ENCODE data around the gene PHF20. TPM values are rescaled to one million over a fixed set of nuclear protein-coding genes. Genes with fewer than 3 reads are reported as not detected.

Gene PHF20
- total and polyA plus RNA-seq, 2 experiments from 2014 or later = 23.3 to 35.4 TPM

GRCh38 chr20:35821807-35822242 lies 50.0 kb downstream of the PHF20 start:
- Histone ChIP-seq H3K79me2 (ENCODE audit: insufficient read depth) (peaks cover 42% of the 10 kb centered on the region), H3K4me1 (ENCODE audit: insufficient read depth) (peaks cover 34% of the 10 kb centered on the region), H3K36me3 (ENCODE audit: low read depth) (peaks cover 2% of the 10 kb centered on the region; the same call in 1 of the 2 replicates), H3K4me2 (ENCODE audit: unreplicated experiment) (peak overlapping the region; percentile 41), H3K27me3 (replicated peaks; ENCODE audit: insufficient read depth) (no peaks in the 10 kb centered on the region), H2AFZ (no peak overlapping the region), H3K9me2 (ENCODE audit: insufficient read depth) (no peaks in the 10 kb centered on the region), H4K20me1 (ENCODE audit: insufficient read depth) (no peaks in the 10 kb centered on the region), H3K9ac (0 out of 2 replicates have a peak overlapping the region, but pooled peaks have one; percentile 13), H3K4me3 (peak overlapping the region; percentile 31; the same call in 1 of the 2 replicates), H3F3A (ENCODE audit: insufficient read depth) (peaks cover 41% of the 10 kb centered on the region), H3K9me3 (ENCODE audit: low read depth) (no peaks in the 10 kb centered on the region), H3K27ac (peak overlapping the region; percentile 81)
- peak; percentile 80 for DNase-seq
- no peak for TF ChIP-seq EZH2phosphoT487 (IDR thresholded peaks at IDR 0.05; ENCODE audit: insufficient read depth, low read depth)
- TF ChIP-seq EZH2 (IDR thresholded peaks at IDR 0.05; ENCODE audit: insufficient read depth, poor library complexity, severe bottlenecking) = no peak
- in situ Hi-C loops (cut with MboI) = no loop called here
- 58 to 60% methylated on average over 8 of the region's 8 CpGs for WGBS, 2 experiments (ENCODE audit: low coverage in 1 of 2, low lambda C conversion rate in 2 of 2, missing lambda C conversion rate in 2 of 2)

DNA sequence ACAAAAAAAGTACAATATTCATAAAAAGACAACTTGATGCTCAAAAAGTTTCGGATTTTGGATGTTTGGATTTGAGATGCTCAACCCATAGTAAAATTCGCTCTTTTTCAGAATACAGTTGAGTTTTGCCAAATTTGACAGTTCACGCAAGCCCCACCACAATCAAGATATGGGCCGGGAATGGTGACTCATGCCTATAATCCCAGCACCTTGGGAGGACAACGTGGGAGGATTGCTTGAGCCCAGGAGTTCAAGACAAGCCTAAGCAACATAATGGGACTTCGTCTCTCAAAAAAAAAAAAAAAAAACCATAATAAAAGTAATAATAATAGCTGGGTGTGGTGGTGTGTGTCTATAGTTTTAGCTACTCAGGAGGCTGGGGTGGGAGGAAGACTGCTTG lies 51.3 kb downstream of the PHF20 start:
- in situ Hi-C loops (cut with MboI) = no loop called here
- Histone ChIP-seq H3F3A (ENCODE audit: insufficient read depth) (peaks cover 41% of the 10 kb centered on the region), H2AFZ (no peak overlapping the region), H3K4me3 (no peak overlapping the region), H3K9me3 (ENCODE audit: low read depth) (no peaks in the 10 kb centered on the region), H3K27ac (no peak overlapping the region), H3K9ac (no peak overlapping the region), H3K9me2 (ENCODE audit: insufficient read depth) (no peaks in the 10 kb centered on the region), H3K79me2 (ENCODE audit: insufficient read depth) (peaks cover 41% of the 10 kb centered on the region), H3K36me3 (ENCODE audit: low read depth) (peaks cover 2% of the 10 kb centered on the region; the same call in 1 of the 2 replicates), H3K27me3 (replicated peaks; ENCODE audit: insufficient read depth) (no peaks in the 10 kb centered on the region), H3K4me1 (ENCODE audit: insufficient read depth) (peaks cover 34% of the 10 kb centered on the region), H3K4me2 (ENCODE audit: unreplicated experiment) (no peak overlapping the region), H4K20me1 (ENCODE audit: insufficient read depth) (no peaks in the 10 kb centered on the region)
- 92 to 98% methylated on average over 6 of the region's 6 CpGs for WGBS, 2 experiments (ENCODE audit: low coverage in 1 of 2, low lambda C conversion rate in 2 of 2, missing lambda C conversion rate in 2 of 2)
- DNase-seq = no peak
- TF ChIP-seq EZH2 (IDR thresholded peaks at IDR 0.05; ENCODE audit: insufficient read depth, poor library complexity, severe bottlenecking) = no peak
- TF ChIP-seq EZH2phosphoT487 (IDR thresholded peaks at IDR 0.05; ENCODE audit: insufficient read depth, low read depth) = no peak

DNA sequence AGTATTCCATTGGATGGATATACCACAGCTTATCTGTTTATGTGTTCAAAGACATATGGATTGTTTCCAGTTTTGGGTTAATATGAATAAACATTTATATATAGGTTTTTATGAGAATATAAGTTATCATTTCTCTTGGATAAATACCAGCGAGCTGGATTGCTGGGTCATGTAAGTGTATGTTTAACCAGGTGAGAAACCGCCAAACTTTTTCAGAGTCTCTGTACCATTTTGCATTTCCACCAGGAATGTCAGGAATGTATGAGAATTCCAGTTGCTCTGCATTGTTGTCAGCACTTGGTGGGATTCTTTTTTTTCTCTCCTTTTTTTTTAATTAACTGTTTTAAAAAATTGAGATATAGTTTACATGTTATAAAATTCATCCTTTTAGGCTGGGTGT lies 52.1 kb downstream of the PHF20 start:
- 97 to 98% methylated on average over 2 of the region's 2 CpGs for WGBS, 2 experiments (ENCODE audit: low coverage in 1 of 2, low lambda C conversion rate in 2 of 2, missing lambda C conversion rate in 2 of 2)
- Histone ChIP-seq H3K9ac (no peak overlapping the region), H3K27ac (no peak overlapping the region), H3K4me2 (ENCODE audit: unreplicated experiment) (no peak overlapping the region), H3K9me3 (ENCODE audit: low read depth) (no peaks in the 10 kb centered on the region), H3K4me3 (no peak overlapping the region), H2AFZ (no peak overlapping the region), H3K9me2 (ENCODE audit: insufficient read depth) (no peaks in the 10 kb centered on the region), H3K4me1 (ENCODE audit: insufficient read depth) (peaks cover 31% of the 10 kb centered on the region), H3K36me3 (ENCODE audit: low read depth) (peaks cover 2% of the 10 kb centered on the region; the same call in 1 of the 2 replicates), H4K20me1 (ENCODE audit: insufficient read depth) (no peaks in the 10 kb centered on the region), H3F3A (ENCODE audit: insufficient read depth) (peaks cover 35% of the 10 kb centered on the region), H3K27me3 (replicated peaks; ENCODE audit: insufficient read depth) (no peaks in the 10 kb centered on the region), H3K79me2 (ENCODE audit: insufficient read depth) (peaks cover 49% of the 10 kb centered on the region)
- in situ Hi-C loops (cut with MboI) = no loop called here
- DNase-seq = no peak
- TF ChIP-seq EZH2phosphoT487 (IDR thresholded peaks at IDR 0.05; ENCODE audit: insufficient read depth, low read depth) (no peak), EZH2 (IDR thresholded peaks at IDR 0.05; ENCODE audit: insufficient read depth, poor library complexity, severe bottlenecking) (no peak)

- TF ChIP-seq EZH2 (IDR thresholded peaks at IDR 0.05; ENCODE audit: insufficient read depth, poor library complexity, severe bottlenecking) (no peak), EZH2phosphoT487 (IDR thresholded peaks at IDR 0.05; ENCODE audit: insufficient read depth, low read depth) (no peak)
- Histone ChIP-seq H3K79me2 (ENCODE audit: insufficient read depth) (peaks cover 69% of the 10 kb centered on the region), H2AFZ (no peak overlapping the region), H3K4me3 (no peak overlapping the region), H3F3A (ENCODE audit: insufficient read depth) (peaks cover 10% of the 10 kb centered on the region), H3K4me2 (ENCODE audit: unreplicated experiment) (no peak overlapping the region), H3K27me3 (replicated peaks; ENCODE audit: insufficient read depth) (no peaks in the 10 kb centered on the region), H3K27ac (no peak overlapping the region), H3K9me2 (ENCODE audit: insufficient read depth) (no peaks in the 10 kb centered on the region), H3K4me1 (ENCODE audit: insufficient read depth) (peaks cover 7% of the 10 kb centered on the region), H3K36me3 (ENCODE audit: low read depth) (peaks cover 5% of the 10 kb centered on the region; the same call in 1 of the 2 replicates), H3K9me3 (ENCODE audit: low read depth) (no peaks in the 10 kb centered on the region), H4K20me1 (ENCODE audit: insufficient read depth) (no peaks in the 10 kb centered on the region), H3K9ac (no peak overlapping the region)
- no peak for DNase-seq
- WGBS, 2 experiments (ENCODE audit: low coverage in 1 of 2, low lambda C conversion rate in 2 of 2, missing lambda C conversion rate in 2 of 2) = 95 to 100% methylated on average over 1 of the region's 1 CpG
- in situ Hi-C loops (cut with MboI) = no loop called here
Observed at GRCh38 chr20:35826397-35826998, 54.7 kb downstream of the PHF20 start.
